ENCODE data around the gene ZNF320.
"Not testable (repeated sequence)": the region's sequence is repeated elsewhere in the genome, so short reads cannot be mapped to it uniquely, and the experiment has no call there.

- not testable (repeated sequence) for TF ChIP-seq SIN3A (IDR thresholded peaks at IDR 0.05; ENCODE audit: borderline replicate concordance, low read depth, low read length); YY1 (IDR thresholded peaks at IDR 0.05; ENCODE audit: low read depth); CTCF (IDR thresholded peaks at IDR 0.05); JUND (IDR thresholded peaks at IDR 0.05); CHD2 (IDR thresholded peaks at IDR 0.05; ENCODE audit: low read length, partially characterized antibody); EP300 (IDR thresholded peaks at IDR 0.05; ENCODE audit: borderline replicate concordance in 1 of 2, low read depth in 1 of 2, low read length in 1 of 2); TCF12 (IDR thresholded peaks at IDR 0.05); MXI1 (IDR thresholded peaks at IDR 0.05; ENCODE audit: low read depth, low read length)
Measured at GRCh38 chr19:52924641-52925040, 27.2 kb upstream of the ZNF320 start.

All from SK-N-SH (cell line).